ENCODE results near the gene NPDC1.

GRCh38 chr9:137002646-137003041 lies 43.3 kb downstream of the NPDC1 start:
- TF ChIP-seq CTCF (IDR thresholded peaks at IDR 0.05) (no peak), POLR2A (IDR thresholded peaks at IDR 0.05; ENCODE audit: low read depth) (no peak), POLR2AphosphoS5 (IDR thresholded peaks at IDR 0.05) (no peak)
